OCI-LY3 (cell line): ENCODE data around the gene CFH.

Experiments
- H2AFZ ChIP-seq: fragments of 200-600, 300-600 bp; shearing (Covaris generic); 2 replicates; pipeline ENCODE4 v1.6.0; 2014; ENCODE audit warnings: antibody characterized with exemption, low read depth, low read length
- H3K27ac ChIP-seq: fragments of 200-600, 300-600 bp; sonication (generic); 2 replicates; pipeline ENCODE4 v1.5.1; 2014; ENCODE audit warnings: mild to moderate bottlenecking, low read length, moderate library complexity, mixed read lengths
- H3K27me3 ChIP-seq: fragments of 200-600, 300-600 bp; sonication (generic); 2 replicates; pipeline ENCODE4 v1.6.1; 2014; ENCODE audit warnings: low read depth, low read length, mixed read lengths
- H3K36me3 ChIP-seq: fragments of 200-600, 300-600 bp; sonication (generic); replicated peaks from 2 replicates; pipeline ENCODE3; 2014; ENCODE audit warnings: low read depth, low read length, mixed read lengths
- H3K4me1 ChIP-seq: fragments of 300-600, 200-600 bp; sonication (generic); 2 replicates; pipeline ENCODE4 v1.6.1; 2014; ENCODE audit warnings: low read length, mixed read lengths
- H3K4me2 ChIP-seq: fragments of 200-600, 300-600 bp; sonication (generic); 2 replicates; pipeline ENCODE4 v1.6.1; 2014; ENCODE audit warnings: low read length, mixed read lengths
- H3K4me3 ChIP-seq: fragments of 300-600, 200-600 bp; sonication (generic); 2 replicates; pipeline ENCODE4 v1.5.1; 2014; ENCODE audit warnings: antibody characterized with exemption, mild to moderate bottlenecking, low read length, moderate library complexity
- H3K79me2 ChIP-seq: fragments of 300-600, 200-600 bp; shearing (Covaris generic); 2 replicates; pipeline ENCODE4 v1.6.1; 2014; ENCODE audit warnings: mild to moderate bottlenecking, low read length, mixed read lengths
- H3K9ac ChIP-seq: fragments of 300-600, 200-600 bp; shearing (Covaris generic); 2 replicates; pipeline ENCODE4 v1.6.0; 2014; ENCODE audit warnings: mild to moderate bottlenecking, low read length, moderate library complexity
- H3K9me3 ChIP-seq: fragments of 200-600, 300-600 bp; shearing (Covaris generic); 2 replicates; pipeline ENCODE4 v1.6.1; 2014; ENCODE audit warnings: low read length, mixed read lengths; ENCODE audit not compliant: insufficient read depth
- H4K20me1 ChIP-seq: fragments of 200-600, 300-600 bp; sonication (generic); 2 replicates; pipeline ENCODE4 v1.6.1; 2016; ENCODE audit warnings: low read length, mixed read lengths; ENCODE audit not compliant: insufficient read depth
- CTCF ChIP-seq: fragments of 200-600, 300-600 bp; sonication (generic); IDR thresholded peaks from 2 replicates; pipeline ENCODE4 v1.5.1; 2014; ENCODE audit warnings: antibody characterized with exemption, low read length, low read depth
- EZH2phosphoT487 ChIP-seq: fragments of 200-600 bp; shearing (Covaris generic); IDR thresholded peaks from 2 replicates; pipeline ENCODE4 v1.6.1; 2018; ENCODE audit warnings: antibody characterized with exemption, mixed run types, low read depth

CFH gene

GRCh38 chr1:196609370-196609737 is 42.5 kb upstream of the CFH start:
- H3K9ac ChIP-seq: no peak overlapping the region
- no peaks in the 10 kb centered on the region for H3K79me2 ChIP-seq
- TF ChIP-seq CTCF (no peak), EZH2phosphoT487 (no peak)
- no peak overlapping the region for H3K4me3 ChIP-seq
- no peaks in the 10 kb centered on the region for H3K27me3 ChIP-seq
- H4K20me1 ChIP-seq: no peaks in the 10 kb centered on the region
- H3K4me1 ChIP-seq: no peaks in the 10 kb centered on the region
- H2AFZ ChIP-seq: no peak overlapping the region
- no peak overlapping the region for H3K27ac ChIP-seq
- H3K9me3 ChIP-seq: no peaks in the 10 kb centered on the region
- H3K4me2 ChIP-seq: no peak overlapping the region
- H3K36me3 ChIP-seq: no peaks in the 10 kb centered on the region

- TF ChIP-seq CTCF: no peak
- TF ChIP-seq EZH2phosphoT487: no peak
- H3K4me2 ChIP-seq: no peak overlapping the region
These were observed 40.0 kb upstream of the CFH start for GRCh38 chr1:196611873-196612272.

GRCh38 chr1:196619721-196620120 is 32.1 kb upstream of the CFH start:
- Histone ChIP-seq H3K79me2 (no peaks in the 10 kb centered on the region), H3K9me3 (no peaks in the 10 kb centered on the region), H4K20me1 (no peaks in the 10 kb centered on the region), H3K4me1 (no peaks in the 10 kb centered on the region), H3K4me3 (no peak overlapping the region), H3K9ac (no peak overlapping the region), H3K27me3 (no peaks in the 10 kb centered on the region), H3K27ac (no peak overlapping the region), H3K4me2 (no peak overlapping the region), H2AFZ (no peak overlapping the region), H3K36me3 (no peaks in the 10 kb centered on the region)
- TF ChIP-seq EZH2phosphoT487 (no peak), CTCF (no peak)

More at GRCh38 chr1:196611873-196612272, 40.0 kb upstream of the CFH start:
- H3K36me3 ChIP-seq: no peaks in the 10 kb centered on the region
- no peak overlapping the region for H3K27ac ChIP-seq
- no peaks in the 10 kb centered on the region for H3K9me3 ChIP-seq
- H4K20me1 ChIP-seq: no peaks in the 10 kb centered on the region
- H2AFZ ChIP-seq: no peak overlapping the region
- no peaks in the 10 kb centered on the region for H3K79me2 ChIP-seq
- no peak overlapping the region for H3K4me3 ChIP-seq
- H3K4me1 ChIP-seq: no peaks in the 10 kb centered on the region
- no peaks in the 10 kb centered on the region for H3K27me3 ChIP-seq
- no peak overlapping the region for H3K9ac ChIP-seq

- no peak for TF ChIP-seq CTCF
- no peak for TF ChIP-seq EZH2phosphoT487
- Histone ChIP-seq H3K4me1 (no peaks in the 10 kb centered on the region), H3K27me3 (no peaks in the 10 kb centered on the region), H3K27ac (no peak overlapping the region), H3K9me3 (no peaks in the 10 kb centered on the region), H3K36me3 (no peaks in the 10 kb centered on the region), H3K79me2 (no peaks in the 10 kb centered on the region), H3K4me3 (no peak overlapping the region), H4K20me1 (no peaks in the 10 kb centered on the region), H2AFZ (no peak overlapping the region), H3K9ac (no peak overlapping the region), H3K4me2 (no peak overlapping the region)
These were observed 28.8 kb upstream of the CFH start for GRCh38 chr1:196623079-196623478.
